H1 (cell line): ENCODE data around the gene RAD23A. TPM values are rescaled to one million over a fixed set of nuclear protein-coding genes. Genes with fewer than 3 reads are reported as not detected.

ENCODE experiments used
- SAP30 ChIP-seq: fragments of 300-600 bp; sonication (generic); IDR thresholded peaks from 2 replicates; pipeline ENCODE4 v1.7.1; 2012; ENCODE audit warnings: low read length, moderate library complexity, mild to moderate bottlenecking, inconsistent platforms; ENCODE audit not compliant: insufficient read depth, insufficient replicate concordance
- polyA plus RNA-seq, 7 experiments: library from polyadenylated mRNA; depleted of rRNA in 3 of 7; stranded (reverse) in 5 of 7; unstranded in 2 of 7; fragments of >200 nt in 5 of 7; fragments of 200-250 nt in 2 of 7; gene quantifications; 1 replicate in 5 of 7; 2 replicates in 1 of 7; 4 replicates in 1 of 7; pipeline versions ENCODE4 v1.2.1 to v1.2.3, GENCODE V29; 2011 to 2013; ENCODE audit warnings: missing spikeins in 2 of 7, mixed read lengths in 2 of 7
- total RNA-seq: library from RNA; stranded (reverse); fragmentation: NEBNext Ultra II Directional; extraction: Animal tissue kit (Norgen Biotek cat#: 25700); gene quantifications from 2 replicates; pipeline ENCODE4 v1.2.1, GENCODE V29; 2021

The RAD23A gene
- total and polyA plus RNA-seq, 2 of the 8 experiments (the other 6 are each of a cell fraction or from before 2014, with no cell fraction given) = 40.0 to 76.1 TPM

DNA sequence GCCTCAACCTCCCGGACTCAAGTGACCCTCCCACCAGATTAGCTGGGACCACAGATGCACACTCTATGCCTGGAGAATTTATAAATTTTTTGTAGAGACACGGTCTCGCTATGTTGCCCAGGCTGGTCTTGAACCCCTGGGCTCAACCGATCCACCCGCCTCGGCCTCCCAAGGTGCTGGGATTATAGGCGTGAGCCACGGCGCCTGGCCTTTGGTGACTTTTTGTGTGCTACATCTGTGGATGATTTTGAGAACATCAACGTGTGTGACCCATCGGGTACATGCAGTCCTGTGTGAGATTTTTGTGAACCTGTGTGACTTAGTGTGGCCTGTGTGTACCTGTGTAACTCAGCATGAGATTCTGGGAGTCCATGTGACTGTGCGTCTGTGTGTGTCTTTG is 41.1 kb downstream of the RAD23A start (continued):
- TF ChIP-seq SAP30 = no peak
